H9 (cell line): ENCODE data around the gene RBM27. TPM values are rescaled to one million over a fixed set of nuclear protein-coding genes. Genes with fewer than 3 reads are reported as not detected.
"Not testable (repeated sequence)": the region's sequence is repeated elsewhere in the genome, so short reads cannot be mapped to it uniquely, and the experiment has no call there.

Experiments
- DNase-seq: peaks from one replicate; pipeline ENCODE4 v3.0.0-alpha.2; 2017
- H2AFZ ChIP-seq: one replicate; pipeline ENCODE4 v1.6.1; 2013; ENCODE audit warnings: mild to moderate bottlenecking, low read length, control low read depth, moderate library complexity
- H2AK5ac ChIP-seq: 2 replicates; pipeline ENCODE4 v1.6.1; 2013; ENCODE audit warnings: low read length, control low read depth, mixed read lengths; ENCODE audit not compliant: insufficient read length
- H2BK120ac ChIP-seq: one replicate; pipeline ENCODE4 v1.6.1; 2013; ENCODE audit warnings: low read depth, mild to moderate bottlenecking, low read length, control low read depth, inconsistent platforms; ENCODE audit not compliant: poor library complexity, severe bottlenecking
- H2BK12ac ChIP-seq: 2 replicates; pipeline ENCODE4 v1.6.1; 2013; ENCODE audit warnings: low read length, control low read depth, mixed read lengths, low read depth; ENCODE audit not compliant: insufficient read length
- H2BK15ac ChIP-seq: 2 replicates; pipeline ENCODE4 v1.6.1; 2013; ENCODE audit warnings: low read depth, low read length, control low read depth
- H2BK20ac ChIP-seq: one replicate; pipeline ENCODE4 v1.6.1; 2013; ENCODE audit warnings: low read depth, mild to moderate bottlenecking, low read length, control low read depth, inconsistent platforms; ENCODE audit not compliant: poor library complexity, severe bottlenecking
- H2BK5ac ChIP-seq: 2 replicates; pipeline ENCODE4 v1.6.1; 2013; ENCODE audit warnings: low read length, control low read depth, mixed read lengths; ENCODE audit not compliant: insufficient read length
- H3K14ac ChIP-seq: 2 replicates; pipeline ENCODE4 v1.6.1; 2013; ENCODE audit warnings: low read length, control low read depth; ENCODE audit not compliant: insufficient read depth
- H3K18ac ChIP-seq: 2 replicates; pipeline ENCODE4 v1.6.1; 2013; ENCODE audit warnings: low read depth, mild to moderate bottlenecking, mixed read lengths, low read length, control low read depth; ENCODE audit not compliant: insufficient read length
- H3K23ac ChIP-seq: 2 replicates; pipeline ENCODE4 v1.6.1; 2013; ENCODE audit warnings: low read length, control low read depth, mixed read lengths, low read depth; ENCODE audit not compliant: insufficient read length
- H3K23me2 ChIP-seq: 2 replicates; pipeline ENCODE4 v1.6.1; 2013; ENCODE audit warnings: low read depth, mild to moderate bottlenecking, mixed read lengths, low read length, control low read depth; ENCODE audit not compliant: insufficient read length, poor library complexity, severe bottlenecking
- H3K27ac ChIP-seq: 2 replicates; pipeline ENCODE4 v1.5.1; 2013; ENCODE audit warnings: low read length, control low read depth, mixed read lengths, low read depth; ENCODE audit not compliant: insufficient read length
- H3K27me3 ChIP-seq: 2 replicates; pipeline ENCODE4 v1.6.1; 2013; ENCODE audit warnings: low read length, control low read depth, inconsistent platforms; ENCODE audit not compliant: insufficient read depth
- H3K4ac ChIP-seq: 2 replicates; pipeline ENCODE4 v1.6.1; 2013; ENCODE audit warnings: low read depth, mild to moderate bottlenecking, control low read depth, inconsistent platforms, low read length, moderate library complexity
- H3K4me1 ChIP-seq: 2 replicates; pipeline ENCODE4 v1.6.1; 2013; ENCODE audit warnings: low read length, control low read depth, inconsistent platforms; ENCODE audit not compliant: insufficient read depth
- H3K4me2 ChIP-seq: 2 replicates; pipeline ENCODE4 v1.6.1; 2013; ENCODE audit warnings: low read length, control low read depth, mixed read lengths; ENCODE audit not compliant: insufficient read length, insufficient read depth
- H3K56ac ChIP-seq: 2 replicates; pipeline ENCODE4 v1.6.1; 2013; ENCODE audit warnings: low read depth, mild to moderate bottlenecking, mixed read lengths, low read length, control low read depth; ENCODE audit not compliant: insufficient read length
- H3K79me1 ChIP-seq: 2 replicates; pipeline ENCODE4 v1.6.1; 2013; ENCODE audit warnings: low read depth, mild to moderate bottlenecking, moderate library complexity, low read length, control low read depth, inconsistent platforms; ENCODE audit not compliant: insufficient read depth, poor library complexity, severe bottlenecking
- H3K79me2 ChIP-seq: 2 replicates; pipeline ENCODE4 v1.6.1; 2013; ENCODE audit warnings: low read length, control low read depth, inconsistent platforms; ENCODE audit not compliant: insufficient read depth
- H3K9ac ChIP-seq: 2 replicates; pipeline ENCODE4 v1.6.1; 2013; ENCODE audit warnings: low read length, control low read depth, mixed read lengths; ENCODE audit not compliant: insufficient read length; ENCODE audit errors: extremely low read depth
- H3K9me3 ChIP-seq: one replicate; pipeline ENCODE4 v1.6.1; 2013; ENCODE audit warnings: low read depth, low read length, inconsistent platforms; ENCODE audit not compliant: control insufficient read depth
- H3T11ph ChIP-seq: one replicate; pipeline ENCODE4 v1.6.1; 2013; ENCODE audit warnings: mild to moderate bottlenecking, low read length, control low read depth, inconsistent platforms
- H4K20me1 ChIP-seq: one replicate; pipeline ENCODE4 v1.6.1; 2013; ENCODE audit not compliant: control insufficient read depth, insufficient read length, insufficient read depth
- H4K5ac ChIP-seq: 2 replicates; pipeline ENCODE4 v1.6.1; 2013; ENCODE audit warnings: low read depth, mild to moderate bottlenecking, mixed read lengths, low read length, control low read depth; ENCODE audit not compliant: insufficient read length
- H4K8ac ChIP-seq: replicated peaks from 2 replicates; pipeline ENCODE4 v1.6.1; 2013; ENCODE audit warnings: low read length, control low read depth, mixed read lengths, low read depth; ENCODE audit not compliant: insufficient read length
- H4K91ac ChIP-seq: 2 replicates; pipeline ENCODE4 v1.6.1; 2013; ENCODE audit warnings: low read depth, mild to moderate bottlenecking, moderate library complexity, mixed read lengths, low read length, control low read depth; ENCODE audit not compliant: insufficient read length
- H3K27ac Mint-ChIP-seq, 3 experiments: 2 replicates in 2 of 3; 3 replicates in 1 of 3; pipeline ENCODE4 v1.8.0; 2020 to 2021; ENCODE audit warnings: mixed read lengths in 3 of 3, mild to moderate bottlenecking in 1 of 3, moderate library complexity in 1 of 3
- H3K27me3 Mint-ChIP-seq: 2 replicates; pipeline ENCODE4 v1.8.0; 2021; ENCODE audit warnings: low read depth, mild to moderate bottlenecking, moderate library complexity, mixed read lengths
- H3K36me3 Mint-ChIP-seq, 3 experiments: 2 replicates in 2 of 3; 3 replicates in 1 of 3; pipeline ENCODE4 v1.8.0; 2020 to 2021; ENCODE audit warnings: low read depth in 3 of 3, mixed read lengths in 3 of 3; ENCODE audit not compliant: insufficient read depth in 1 of 3
- H3K4me1 Mint-ChIP-seq, 2 experiments: 2 replicates each; pipeline ENCODE4 v1.8.0; 2020; ENCODE audit warnings: mixed read lengths in 2 of 2
- H3K4me3 Mint-ChIP-seq, 2 experiments: 2 replicates in 1 of 2; 3 replicates in 1 of 2; pipeline ENCODE4 v1.8.0; 2020 to 2021; ENCODE audit warnings: mild to moderate bottlenecking in 2 of 2, mixed read lengths in 2 of 2, moderate library complexity in 1 of 2
- H3K9me3 Mint-ChIP-seq, 2 experiments: 2 replicates in 1 of 2; 3 replicates in 1 of 2; pipeline ENCODE4 v1.8.0; 2020; ENCODE audit warnings: mild to moderate bottlenecking in 2 of 2, mixed read lengths in 2 of 2, moderate library complexity in 1 of 2
- WGBS: extraction: QIAGEN DNeasy Blood & Tissue Kit; methylation state at CpG from one replicate; pipeline ENCODE4 v1.1.7; 2013; ENCODE audit warnings: missing lambda C conversion rate, low lambda C conversion rate, mixed read lengths; ENCODE audit not compliant: insufficient read length; ENCODE audit errors: extremely low coverage; 5-methylcytosine and 5-hydroxymethylcytosine counted together
- total RNA-seq: library from RNA; stranded (reverse); gene quantifications from 2 replicates; pipeline ENCODE4 v1.2.1, GENCODE V29; 2021
- TF ChIP-seq, protein P1 (sequence below): fragments of 200-600 bp; sonication (generic); conservative IDR thresholded peaks from 3 replicates; pipeline ENCODE4 v1.8.0; 2021; ENCODE audit warnings: antibody characterized with exemption, mild to moderate bottlenecking

Gene RBM27
- total RNA-seq, 1 experiment from 2014 or later: 33.8 TPM

- Histone ChIP-seq H4K5ac (no peak overlapping the region), H4K91ac (no peak overlapping the region), H2BK5ac (no peak overlapping the region), H2BK15ac (no peak overlapping the region), H3K23ac (no peak overlapping the region), H3K4ac (no peak overlapping the region), H3K18ac (no peak overlapping the region), H4K20me1 (no peaks in the 10 kb centered on the region), H3K4me1 (no peaks in the 10 kb centered on the region), H3K79me1 (peaks cover 5% of the 10 kb centered on the region), H2BK12ac (no peak overlapping the region), H3K79me2 (peaks cover 41% of the 10 kb centered on the region; the same call in 1 of the 2 replicates), H2AFZ (no peak overlapping the region), H3K27ac (no peak overlapping the region), H3T11ph (no peak overlapping the region), H3K23me2 (no peaks in the 10 kb centered on the region), H2AK5ac (no peak overlapping the region), H3K56ac (no peak overlapping the region), H3K14ac (no peak overlapping the region), H4K8ac (no peak overlapping the region), H2BK120ac (no peak overlapping the region), H3K9ac (no peak overlapping the region), H3K4me2 (no peak overlapping the region), H3K9me3 (no peaks in the 10 kb centered on the region), H3K27me3 (no peaks in the 10 kb centered on the region), H2BK20ac (no peak overlapping the region)
- Mint-ChIP-seq H3K36me3 (peaks cover 3 to 5% (median 4%) of the 10 kb centered on the region in 3 experiments; a peak in 3 of 7 replicates), H3K9me3 (no peaks in the 10 kb centered on the region), H3K27me3 (no peaks in the 10 kb centered on the region), H3K27ac (peak overlapping the region in 1 of 3 experiments; percentile 26; a peak in 1 of 7 replicates), H3K4me1 (no peaks in the 10 kb centered on the region), H3K4me3 (no peak overlapping the region)
- WGBS: no CpG with 5 or more reads among the region's 2 CpGs
- TF ChIP-seq, protein P1, sequence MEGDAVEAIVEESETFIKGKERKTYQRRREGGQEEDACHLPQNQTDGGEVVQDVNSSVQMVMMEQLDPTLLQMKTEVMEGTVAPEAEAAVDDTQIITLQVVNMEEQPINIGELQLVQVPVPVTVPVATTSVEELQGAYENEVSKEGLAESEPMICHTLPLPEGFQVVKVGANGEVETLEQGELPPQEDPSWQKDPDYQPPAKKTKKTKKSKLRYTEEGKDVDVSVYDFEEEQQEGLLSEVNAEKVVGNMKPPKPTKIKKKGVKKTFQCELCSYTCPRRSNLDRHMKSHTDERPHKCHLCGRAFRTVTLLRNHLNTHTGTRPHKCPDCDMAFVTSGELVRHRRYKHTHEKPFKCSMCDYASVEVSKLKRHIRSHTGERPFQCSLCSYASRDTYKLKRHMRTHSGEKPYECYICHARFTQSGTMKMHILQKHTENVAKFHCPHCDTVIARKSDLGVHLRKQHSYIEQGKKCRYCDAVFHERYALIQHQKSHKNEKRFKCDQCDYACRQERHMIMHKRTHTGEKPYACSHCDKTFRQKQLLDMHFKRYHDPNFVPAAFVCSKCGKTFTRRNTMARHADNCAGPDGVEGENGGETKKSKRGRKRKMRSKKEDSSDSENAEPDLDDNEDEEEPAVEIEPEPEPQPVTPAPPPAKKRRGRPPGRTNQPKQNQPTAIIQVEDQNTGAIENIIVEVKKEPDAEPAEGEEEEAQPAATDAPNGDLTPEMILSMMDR: no peak
- DNase-seq: no peak
Measured at GRCh38 chr5:146209714-146210113, 6.3 kb downstream of the RBM27 start.

GRCh38 chr5:146210810-146211209, 7.4 kb downstream of the RBM27 start:
- not testable (repeated sequence) for DNase-seq, H3K56ac ChIP-seq, H3T11ph ChIP-seq, H3K27me3 ChIP-seq, H4K91ac ChIP-seq, H3K27ac ChIP-seq, H3K4me1 Mint-ChIP-seq, H3K4me2 ChIP-seq, H2BK5ac ChIP-seq, H4K20me1 ChIP-seq, H3K9me3 ChIP-seq, H3K27me3 Mint-ChIP-seq, H3K4me1 ChIP-seq, H3K27ac Mint-ChIP-seq, H4K5ac ChIP-seq, H3K9ac ChIP-seq, H3K23me2 ChIP-seq, H2BK12ac ChIP-seq, H2BK15ac ChIP-seq, H3K36me3 Mint-ChIP-seq, H2BK120ac ChIP-seq, H3K4me3 Mint-ChIP-seq, H2AK5ac ChIP-seq, H2AFZ ChIP-seq, H3K4ac ChIP-seq, H3K79me1 ChIP-seq, H3K23ac ChIP-seq, H4K8ac ChIP-seq, H3K18ac ChIP-seq, H2BK20ac ChIP-seq, H3K14ac ChIP-seq, H3K9me3 Mint-ChIP-seq
- H3K79me2 ChIP-seq: peaks cover 36% of the 10 kb centered on the region; the same call in 1 of the 2 replicates
- WGBS: no CpG with 5 or more reads among the region's 13 CpGs
